HG03558 (cell line): ENCODE data around the gene CIROP.

Experiments used
- ATAC-seq: cut with Tn5 transposase; IDR thresholded peaks from one replicate; pipeline ENCODE4 v1.9.1; 2021; ENCODE audit warnings: moderate number of reproducible peaks; ENCODE audit not compliant: unreplicated experiment; ENCODE audit errors: extremely low read depth

CIROP gene

DNA sequence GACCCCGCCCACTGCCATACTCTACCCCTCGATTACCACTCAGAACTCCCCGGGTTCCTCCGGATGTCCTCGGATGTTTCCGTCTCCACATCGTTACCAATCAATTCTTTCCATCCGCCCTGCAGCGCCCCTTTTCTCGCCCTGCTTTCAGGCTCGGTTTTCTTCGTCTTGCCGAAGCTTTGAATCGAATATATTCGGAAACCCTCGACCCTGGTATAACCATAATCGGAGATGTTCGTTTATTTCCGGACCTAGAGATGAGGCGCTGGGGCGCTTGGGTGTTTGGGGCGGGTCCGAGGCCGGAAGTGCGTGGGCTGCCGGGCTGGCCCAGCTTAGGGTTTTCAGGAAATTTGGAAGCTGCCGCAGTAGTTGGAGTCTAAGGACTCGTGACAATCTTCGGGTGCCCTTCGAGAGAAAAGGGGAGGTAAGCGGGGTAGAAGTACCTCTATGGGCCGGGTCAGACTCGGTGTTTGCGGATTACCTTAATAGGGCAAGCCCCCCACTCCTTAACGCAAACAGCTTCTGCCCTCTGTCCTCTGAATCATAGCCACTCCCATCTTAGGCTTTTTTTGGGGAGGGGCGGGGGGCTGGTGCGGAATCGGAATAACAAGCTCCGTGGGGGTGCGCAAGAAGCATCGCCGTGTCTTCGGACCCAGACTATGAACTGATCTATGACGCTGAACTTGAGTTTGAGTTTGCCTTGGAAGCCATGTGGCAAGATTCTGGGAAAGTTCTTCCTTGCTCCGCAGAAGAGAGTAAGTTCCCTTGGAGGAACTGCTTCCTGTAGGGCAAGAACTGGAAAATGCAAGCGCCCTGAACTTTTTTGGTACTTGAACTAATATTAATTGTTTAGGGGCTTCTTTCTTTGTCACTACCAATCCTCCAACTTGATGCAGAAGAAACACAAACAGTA, 9.3 kb downstream of the CIROP start, which contains the start of gene C14orf119:
Gene C14orf119, plus strand, starts transcription at position 310 of the 913 bp plus-strand sequence. CDS start 2,154 bp downstream, outside the sequence.
- ATAC-seq = peak; percentile 85

DNA sequence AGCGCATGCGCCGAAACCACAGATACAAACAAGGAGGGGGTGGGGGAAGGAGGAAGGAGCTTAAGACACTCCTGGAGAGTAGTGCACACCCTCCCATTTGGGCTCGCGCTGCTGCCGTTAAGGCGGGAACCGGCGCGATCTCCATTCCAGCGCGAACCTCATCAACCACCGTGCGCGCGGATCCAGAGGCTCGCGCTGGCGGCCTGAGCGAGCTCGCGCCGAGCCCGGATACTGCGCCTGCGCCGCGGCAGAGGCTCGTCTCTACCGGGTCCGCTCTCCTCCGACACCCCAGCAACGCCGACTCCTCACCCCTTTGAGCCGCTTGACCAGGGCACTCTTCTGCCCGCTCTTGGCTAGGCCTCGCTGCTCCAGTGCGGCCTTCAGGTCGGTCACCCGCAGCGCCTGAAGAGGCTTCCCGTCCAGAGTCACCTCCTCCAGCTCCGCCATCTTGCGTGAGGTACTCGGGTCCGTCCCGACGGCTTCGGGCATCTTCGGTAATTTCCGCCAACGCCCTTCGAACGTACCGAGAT, 10.1 kb downstream of the CIROP start, which contains the start of gene ACIN1:
Gene ACIN1, minus strand, starts transcription at position 471 of the 530 bp plus-strand sequence. Its CDS starts 24 bp downstream, at position 447.
- ATAC-seq = peak; percentile 6

DNA sequence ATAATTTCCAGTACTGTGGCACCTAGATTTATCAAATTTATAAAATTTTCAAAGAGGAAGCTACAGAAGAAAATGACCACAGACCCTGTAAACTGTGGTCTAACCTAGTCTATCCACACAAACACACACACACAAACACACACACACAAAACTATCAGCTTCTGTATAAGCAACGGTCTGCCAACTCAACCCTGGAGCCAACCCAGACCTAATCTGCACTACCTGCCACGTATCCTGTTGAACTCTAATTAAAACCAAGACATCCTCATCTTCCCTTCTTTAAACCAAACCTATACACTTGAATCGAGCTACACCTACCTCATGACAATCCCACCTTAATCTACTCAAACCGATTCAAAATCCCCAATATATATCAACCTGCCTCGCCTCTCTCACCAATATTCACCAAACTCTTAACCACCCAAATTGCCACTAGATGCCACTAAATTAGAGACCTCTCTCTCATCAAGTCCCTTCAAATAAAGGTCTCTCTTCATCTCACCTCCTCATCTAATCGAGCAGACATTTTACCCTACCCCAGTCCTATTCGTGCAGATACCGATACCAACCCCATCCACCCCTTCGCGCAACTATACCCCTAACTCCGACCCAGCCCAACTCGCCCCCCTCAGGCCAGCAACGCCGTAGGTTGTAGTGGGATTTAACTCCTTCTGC, 10.7 kb downstream of the CIROP start:
- no peak for ATAC-seq

DNA sequence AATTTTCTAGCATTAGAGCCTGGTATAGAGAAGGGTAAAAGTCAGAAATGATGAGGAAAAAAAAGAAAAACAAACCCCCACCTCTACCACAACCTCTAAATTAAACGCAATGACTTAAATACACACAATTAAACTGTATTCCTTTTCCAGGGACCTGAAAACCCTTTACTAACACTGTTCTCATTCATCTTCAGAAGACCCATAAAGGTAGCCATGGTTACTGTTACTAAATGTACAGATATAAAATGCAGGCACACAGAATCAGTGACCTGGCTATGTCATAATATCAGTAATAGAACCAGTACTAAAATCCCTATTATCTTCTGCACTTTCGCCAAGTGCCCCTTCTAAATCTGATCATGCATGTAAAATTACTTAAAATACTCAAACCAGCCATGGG, 11.3 kb downstream of the CIROP start:
- ATAC-seq = no peak

DNA sequence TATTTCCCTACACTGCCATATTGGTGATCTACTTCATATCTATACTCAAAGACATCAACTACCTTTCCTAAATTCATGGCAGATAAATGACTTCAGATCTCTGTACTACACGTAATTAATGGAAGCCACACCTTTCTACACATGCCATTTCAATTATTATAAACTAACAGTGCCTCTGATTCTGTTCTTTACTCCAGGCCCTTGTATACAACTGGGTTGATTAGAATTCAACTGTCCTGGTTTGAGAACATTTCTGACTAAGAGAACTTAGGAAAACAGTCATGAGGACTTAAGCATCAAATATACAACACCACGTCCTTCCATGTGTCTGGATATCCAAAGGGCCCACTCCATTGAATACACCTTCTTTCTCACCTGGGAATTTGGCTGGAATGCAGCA, 11.7 kb downstream of the CIROP start:
- ATAC-seq = no peak

DNA sequence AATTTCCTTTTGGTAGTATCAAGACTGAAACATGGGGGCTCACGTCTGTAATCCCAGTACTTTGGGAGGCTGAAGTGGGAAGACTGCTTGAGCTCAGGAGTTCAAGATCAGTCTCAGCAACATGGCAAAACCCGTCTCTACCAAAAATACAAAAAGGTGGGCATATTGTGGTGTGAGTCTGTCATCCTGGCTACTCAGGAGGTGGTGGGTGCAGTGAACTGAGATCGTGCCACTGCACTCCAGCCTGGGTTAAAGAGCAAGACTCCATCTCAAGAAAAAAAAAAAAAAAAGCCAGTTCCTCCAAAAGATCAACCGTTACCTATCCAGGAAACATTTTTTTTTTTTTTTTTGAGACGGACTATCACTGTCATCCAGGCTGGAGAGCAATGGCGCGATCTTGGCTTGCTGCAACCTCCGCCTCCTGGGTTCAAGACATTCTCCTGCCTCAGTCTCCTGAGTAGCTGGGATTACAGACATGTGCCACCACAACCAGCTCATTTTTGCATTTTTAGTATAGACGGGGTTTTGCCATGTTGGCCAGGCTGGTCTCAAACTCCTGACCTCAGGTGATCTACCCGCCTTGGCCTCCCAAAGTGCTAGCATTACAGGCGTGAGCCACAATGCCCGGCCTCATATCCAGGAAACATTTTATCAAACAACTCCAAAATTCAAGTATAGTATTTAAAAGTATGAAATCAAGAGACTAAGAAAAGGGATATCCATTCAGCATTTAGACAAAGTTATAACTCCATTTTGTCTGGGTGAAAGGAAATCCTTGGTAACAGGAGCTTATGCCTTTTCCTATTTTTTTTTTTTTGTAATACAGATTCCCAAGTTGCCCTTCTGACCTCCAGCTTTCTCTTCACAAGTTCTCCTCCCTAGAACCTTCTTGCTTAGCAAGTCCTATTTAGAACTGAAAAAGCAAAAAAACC, 13.2 kb downstream of the CIROP start:
- ATAC-seq = no peak

DNA sequence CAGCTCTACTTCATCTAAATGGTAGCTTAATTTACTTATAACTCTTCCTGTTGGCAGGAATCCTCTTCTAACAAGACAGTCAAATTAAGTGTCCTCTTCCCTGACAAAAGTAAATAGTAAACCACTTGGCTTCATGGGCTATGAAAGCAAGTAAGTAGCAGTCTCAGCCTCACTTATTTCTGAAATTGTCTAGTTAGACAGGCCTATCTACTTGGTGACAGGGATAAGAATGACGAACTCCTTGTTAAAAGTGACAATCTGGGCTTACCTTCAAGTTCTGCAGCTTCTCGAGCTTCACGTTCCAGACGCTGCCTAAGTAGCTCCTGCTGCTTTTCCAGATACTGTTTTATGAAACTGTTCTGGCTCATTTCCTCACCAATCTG, 14.5 kb downstream of the CIROP start:
- ATAC-seq = no peak

DNA sequence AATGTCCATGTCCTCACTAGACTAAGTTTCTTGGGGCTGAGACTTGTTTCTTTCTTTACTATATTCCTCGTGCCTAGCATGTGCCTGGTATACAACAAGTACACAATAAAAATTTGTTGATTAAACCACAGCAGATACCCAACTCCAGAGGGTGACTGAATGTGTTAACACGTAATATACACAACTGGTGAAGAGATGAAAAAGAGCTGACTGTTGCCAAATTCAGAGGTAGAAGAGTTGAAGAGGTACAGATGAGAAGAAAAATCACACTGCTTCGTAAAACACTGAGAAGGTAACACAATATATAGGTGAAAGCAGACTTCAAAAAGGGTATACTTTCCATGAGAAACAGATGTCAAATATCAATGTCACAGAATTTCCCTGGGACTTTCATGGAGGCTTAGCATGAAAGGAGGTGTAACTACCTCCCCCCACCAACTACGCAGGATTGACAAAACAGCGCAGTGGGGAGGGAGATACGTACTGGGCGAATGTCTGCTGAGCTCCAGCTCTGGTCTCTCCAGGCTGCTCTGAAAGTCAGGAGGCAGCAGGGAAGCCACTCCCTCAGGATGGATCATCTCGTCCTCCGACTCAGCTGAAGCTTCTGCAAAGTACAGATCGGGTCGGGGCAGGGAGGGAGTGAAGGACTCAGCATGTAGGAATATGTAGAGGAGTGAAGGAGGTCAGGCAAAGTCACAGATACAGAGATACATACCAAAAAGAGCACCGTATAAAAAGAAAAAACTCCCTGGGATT, 15.1 kb downstream of the CIROP start:
- no peak for ATAC-seq

DNA sequence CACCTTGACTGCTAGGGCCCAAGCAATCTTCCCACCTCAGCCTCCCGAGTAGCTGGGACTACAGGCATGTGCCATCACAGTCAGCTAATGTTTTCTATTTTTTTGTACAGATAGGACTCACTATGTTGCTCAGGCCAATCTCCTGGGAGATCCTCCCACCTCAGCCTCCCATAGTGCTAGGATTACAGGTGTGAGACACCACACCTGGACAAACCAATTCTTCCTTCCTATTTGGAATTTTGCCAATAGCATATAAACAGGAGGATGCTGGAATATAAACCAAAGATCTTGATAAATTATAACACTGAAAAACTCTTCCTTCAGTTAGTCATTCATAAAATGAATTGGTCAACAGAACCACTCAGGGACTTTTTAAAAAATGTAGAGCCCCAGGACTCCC, 18.2 kb downstream of the CIROP start:
- ATAC-seq = no peak

DNA sequence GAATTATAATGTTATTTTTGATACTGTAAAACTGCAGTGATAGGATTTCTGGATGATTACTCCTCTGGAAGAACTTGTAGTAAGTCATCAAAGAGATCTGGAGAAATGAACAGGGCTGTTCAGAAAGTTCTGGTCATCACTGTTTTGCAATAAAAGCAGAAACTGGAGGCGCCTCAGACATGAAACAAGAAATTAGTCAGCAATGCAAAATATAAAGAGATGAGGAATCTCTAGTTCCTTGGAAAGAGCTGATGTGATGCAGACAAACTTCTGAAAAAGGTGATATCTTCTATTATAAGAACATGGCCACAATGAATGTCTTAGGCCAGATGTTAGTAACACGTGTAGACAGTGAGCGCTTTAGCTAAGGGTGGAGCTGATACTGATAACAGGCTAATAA, 19.3 kb downstream of the CIROP start:
- no peak for ATAC-seq

DNA sequence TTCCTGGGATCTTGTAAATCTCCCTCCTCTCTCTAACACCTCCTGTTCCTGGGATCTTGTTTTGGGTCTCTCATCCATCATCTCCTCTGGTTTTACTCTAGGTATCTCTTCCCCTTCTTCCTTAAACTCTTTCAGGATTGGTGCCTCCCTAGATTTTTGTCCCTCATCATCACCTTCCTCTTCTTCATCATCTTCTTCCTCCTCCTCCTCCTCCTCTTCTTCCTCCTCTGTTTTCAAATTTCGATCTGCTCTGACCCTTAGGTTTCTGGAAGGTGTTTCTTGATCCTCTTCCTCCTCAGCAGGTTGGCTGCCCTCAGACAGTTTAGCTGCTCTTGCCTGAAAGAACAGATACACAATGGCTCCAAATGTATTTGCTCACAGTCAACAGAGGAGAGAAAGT, 24.3 kb downstream of the CIROP start:
- no peak for ATAC-seq

DNA sequence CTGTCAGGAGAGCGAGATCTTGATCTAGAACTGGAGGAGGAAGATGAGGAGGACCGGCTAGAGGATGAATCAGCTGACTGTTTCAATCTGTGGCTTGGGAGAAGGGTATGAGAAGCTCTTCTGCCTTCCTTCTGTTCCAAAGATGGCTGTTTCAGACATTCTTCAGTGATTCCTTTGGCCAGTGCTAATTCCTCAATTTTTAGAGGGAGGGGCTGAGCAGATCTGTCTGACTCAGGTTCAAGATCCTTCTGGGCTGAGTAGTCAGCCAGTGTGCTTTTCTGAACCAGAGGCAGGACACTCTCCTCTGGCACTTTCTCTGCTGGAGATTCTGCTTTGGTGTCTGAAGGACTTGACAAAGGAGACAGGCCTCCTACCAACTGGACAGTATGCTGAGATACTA, 25.1 kb downstream of the CIROP start:
- no peak for ATAC-seq

DNA sequence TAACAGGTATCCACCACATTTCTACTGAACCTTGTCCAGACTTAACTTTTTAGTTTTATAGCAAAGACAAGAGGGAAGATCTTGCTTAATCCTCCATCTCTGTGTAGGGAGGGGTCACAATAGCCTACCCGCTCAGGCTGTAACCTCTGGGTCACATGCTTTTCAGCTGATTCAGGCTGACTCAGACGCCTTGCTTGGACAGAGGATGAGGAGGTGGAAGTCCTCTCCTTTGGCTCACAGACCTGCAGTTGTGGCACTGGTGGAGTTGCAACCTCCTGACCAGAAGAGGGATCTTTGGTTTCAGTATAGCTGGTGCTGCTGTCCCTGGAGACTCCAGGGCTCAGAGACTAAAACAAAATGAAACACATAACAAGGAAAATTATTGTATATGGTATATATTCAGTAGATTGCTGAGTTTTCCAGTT, 26.1 kb downstream of the CIROP start:
- ATAC-seq = no peak

DNA sequence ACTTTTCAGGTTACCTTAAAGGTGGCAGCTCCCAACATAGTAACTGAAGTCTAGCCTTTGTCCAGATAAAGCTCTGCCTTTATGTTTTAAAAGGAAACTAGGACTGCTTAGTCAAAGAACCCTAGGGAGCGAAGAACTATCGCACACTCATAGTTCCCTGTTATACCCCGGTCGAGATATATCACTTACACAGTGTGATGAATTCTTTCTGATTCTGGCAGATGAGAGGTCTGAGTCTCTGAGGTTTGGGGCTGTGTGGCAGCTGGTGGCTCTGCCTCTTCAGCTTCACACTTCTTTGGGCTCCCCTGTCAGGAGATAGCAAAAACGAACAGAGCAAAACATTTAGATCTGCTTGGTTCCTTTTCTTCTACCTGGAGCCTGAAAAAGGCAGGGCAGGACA, 26.8 kb downstream of the CIROP start:
- ATAC-seq = no peak

DNA sequence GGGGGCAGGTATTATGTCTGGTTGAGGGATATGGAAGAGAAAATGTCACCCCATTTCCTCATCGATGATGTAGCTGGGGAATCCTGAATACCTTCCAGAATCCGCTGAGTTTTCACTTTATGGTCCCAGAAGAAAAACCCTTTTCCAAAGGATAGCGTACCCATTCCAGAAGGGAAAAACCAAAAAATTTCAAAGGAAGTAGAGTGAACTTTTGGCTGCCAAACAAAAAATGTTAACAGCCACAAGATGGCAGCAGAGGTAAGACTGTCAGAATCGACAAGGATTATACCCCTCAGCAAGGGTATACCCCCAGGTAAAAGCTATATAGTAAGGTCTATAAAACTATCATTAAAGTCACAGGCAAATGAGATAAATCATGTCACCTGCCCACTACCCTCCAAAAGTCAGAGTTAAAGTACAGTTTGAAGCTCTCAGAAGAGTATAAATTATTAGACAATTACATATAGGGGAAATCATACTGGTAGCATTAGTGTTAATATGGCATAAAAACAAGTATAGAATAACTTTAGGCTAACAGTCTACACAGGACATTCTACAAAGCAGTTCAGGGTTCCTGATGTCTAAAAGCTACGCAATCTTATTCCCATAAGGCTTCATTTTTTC, 27.9 kb downstream of the CIROP start:
- no peak for ATAC-seq

DNA sequence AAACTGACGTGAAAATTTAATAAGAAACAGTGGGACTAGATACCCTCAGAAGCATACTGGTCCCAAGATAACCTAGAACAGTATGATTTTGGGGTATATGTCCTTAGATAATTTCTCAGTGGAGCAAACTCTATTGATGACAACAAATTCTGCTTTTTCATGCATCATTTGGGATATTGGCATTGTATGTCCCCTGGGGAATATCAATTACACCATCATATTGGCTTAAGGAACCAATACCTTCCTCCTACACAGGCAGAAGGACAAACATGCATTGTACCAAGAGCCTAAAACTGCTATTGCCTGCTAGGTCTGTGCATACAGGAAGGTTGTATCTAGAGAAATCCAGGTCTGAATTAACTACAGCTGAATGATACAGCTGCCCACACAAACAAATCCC, 29.9 kb downstream of the CIROP start:
- no peak for ATAC-seq

DNA sequence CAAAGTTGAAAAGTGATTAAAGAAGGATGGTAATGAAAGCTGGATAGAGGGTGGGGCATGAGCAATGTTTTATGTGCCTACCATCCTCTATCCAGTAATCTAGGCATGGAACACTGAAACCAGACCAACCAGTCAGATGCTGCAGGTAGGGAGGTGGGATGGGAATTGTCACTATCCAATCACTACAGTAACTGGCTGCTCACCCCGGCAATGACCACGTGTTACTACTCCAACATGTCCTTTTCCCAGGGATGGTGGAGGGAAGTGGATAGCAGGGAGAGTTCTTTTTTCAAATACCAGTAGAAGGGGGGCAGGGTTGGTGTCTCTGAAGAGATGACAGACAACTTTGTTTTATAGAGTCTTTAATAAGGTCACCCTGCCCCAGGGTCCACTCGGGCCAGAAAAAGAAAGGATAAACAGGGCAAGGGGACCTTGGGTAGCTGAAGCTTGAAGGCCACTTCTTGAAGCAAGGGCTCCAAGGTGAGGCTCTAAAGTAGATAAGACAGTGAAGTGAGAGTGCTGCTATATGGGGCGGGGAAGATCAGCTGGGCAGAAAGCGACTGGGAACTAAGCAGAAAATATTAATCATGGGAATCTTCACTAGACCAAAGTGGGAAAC, 32.8 kb downstream of the CIROP start:
- no peak for ATAC-seq

DNA sequence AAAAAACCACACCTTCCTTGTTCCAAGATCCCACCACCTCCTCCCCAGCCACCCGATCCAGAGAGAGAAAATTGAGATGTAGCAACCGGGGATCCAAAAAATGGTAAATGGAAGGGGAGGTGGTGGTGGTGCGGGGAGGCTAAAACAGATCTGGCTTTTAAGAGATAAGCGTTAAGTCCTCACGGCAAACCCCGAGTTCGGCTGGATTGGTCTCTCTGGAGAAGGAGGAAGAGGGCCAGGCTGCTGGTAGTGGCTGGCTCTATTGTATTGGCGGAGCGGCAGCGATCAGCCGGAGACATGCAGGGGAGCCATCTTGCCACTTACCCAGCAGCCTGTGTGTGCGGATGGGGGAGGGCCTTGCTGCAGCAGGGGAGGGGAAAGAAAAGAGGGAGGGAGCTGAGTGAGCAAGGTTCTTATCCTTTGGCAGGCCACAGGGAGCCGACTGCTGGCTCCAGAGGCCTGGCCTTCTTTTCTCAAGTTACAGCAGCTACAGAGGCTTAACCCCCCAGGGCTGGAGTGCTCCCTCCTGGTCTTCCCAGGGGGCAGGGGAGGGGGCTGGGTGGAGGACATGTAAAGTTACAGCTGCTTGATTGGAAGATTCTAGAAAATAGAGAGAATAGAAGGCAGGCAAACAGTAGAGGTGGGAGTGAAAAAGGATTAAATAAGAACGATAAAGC, 33.4 kb downstream of the CIROP start:
- peak; percentile 69 for ATAC-seq
